Measurements from ENCODE around the gene MACROD2. TPM values are rescaled to one million over a fixed set of nuclear protein-coding genes. Genes with fewer than 3 reads are reported as not detected.

The MACROD2 gene
- polyA plus RNA-seq, 1 donor = 2.7 TPM

DNA sequence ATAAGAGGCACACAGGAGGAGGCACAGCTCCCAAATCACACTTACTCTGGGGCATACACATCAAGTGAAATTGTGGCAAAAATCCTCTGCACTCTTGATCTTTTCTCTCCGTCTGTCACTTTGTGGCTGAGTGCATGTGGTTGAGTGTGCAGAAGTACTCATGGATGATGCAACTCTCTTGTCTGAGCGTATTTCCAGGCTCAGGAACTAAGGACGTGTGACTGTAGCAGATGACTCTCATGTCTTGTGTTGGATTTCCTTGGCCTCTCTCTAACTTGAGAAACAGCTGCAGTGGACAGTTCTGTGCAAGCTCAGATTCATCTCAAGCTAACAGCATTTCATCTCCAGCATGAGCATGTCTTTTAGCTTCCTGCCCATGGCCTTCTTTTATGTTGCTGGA, 587.5 kb downstream of the MACROD2 start:
- no peak for DNase-seq (ENCODE audit: low read depth)

- no peak for DNase-seq (ENCODE audit: low read depth)
Observed at GRCh38 chr20:14583413-14583812, 588.1 kb downstream of the MACROD2 start.

GRCh38 chr20:14589383-14589782, 594.1 kb downstream of the MACROD2 start:
- DNase-seq (ENCODE audit: low read depth) = no peak

DNA sequence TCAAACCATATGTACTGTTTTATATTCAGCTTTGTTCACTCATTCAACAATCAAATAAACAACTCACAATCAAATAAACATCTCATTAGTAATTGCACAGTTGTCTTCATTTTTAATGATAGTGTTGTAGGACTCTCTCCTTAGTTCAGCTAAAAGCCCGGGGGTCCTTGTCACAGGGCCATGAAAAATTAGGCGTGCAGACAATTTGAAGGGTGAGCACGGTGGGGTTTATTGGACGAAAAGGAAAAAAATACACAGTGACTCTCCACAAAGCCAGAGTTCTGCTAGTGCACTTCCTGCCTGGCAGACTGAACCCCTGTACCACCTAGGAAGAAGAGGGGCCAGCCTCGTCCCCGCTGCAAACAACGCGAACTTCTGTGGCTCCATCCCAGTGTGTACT, 599.7 kb downstream of the MACROD2 start:
- no peak for DNase-seq (ENCODE audit: low read depth)

DNA sequence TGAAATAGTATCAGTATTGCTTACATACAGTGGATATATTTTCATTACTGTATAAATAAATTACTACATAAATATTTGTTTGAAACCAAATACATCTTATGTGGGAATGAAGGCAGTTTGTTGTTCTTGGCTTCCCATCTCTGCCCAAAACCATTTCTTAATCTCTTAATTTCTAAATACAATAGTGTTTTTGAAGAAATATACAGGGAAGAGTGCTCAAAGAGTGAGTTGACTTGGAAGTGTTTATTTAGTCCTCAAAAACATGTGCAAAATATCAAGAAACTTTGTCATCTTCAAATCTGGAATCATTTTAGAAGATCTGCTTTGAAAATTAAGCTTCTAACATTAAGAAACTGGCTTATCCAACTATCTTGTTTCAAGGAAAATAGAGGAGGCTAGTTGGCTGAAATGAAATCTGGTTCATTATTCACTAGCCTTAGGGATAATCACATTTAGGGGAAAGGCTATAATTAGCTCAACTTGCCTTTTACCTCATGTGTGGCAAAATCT, 601.9 kb downstream of the MACROD2 start:
- no peak for DNase-seq (ENCODE audit: low read depth)

- no peak for DNase-seq (ENCODE audit: low read depth)
Observed at GRCh38 chr20:14599613-14600012, 604.3 kb downstream of the MACROD2 start.

- DNase-seq (ENCODE audit: low read depth) = no peak
Observed at GRCh38 chr20:14600527-14600926, 605.2 kb downstream of the MACROD2 start.

- no peak for DNase-seq (ENCODE audit: low read depth)
Observed at GRCh38 chr20:14604143-14604542, 608.8 kb downstream of the MACROD2 start.

GRCh38 chr20:14609328-14610221, 614.3 kb downstream of the MACROD2 start:
- no peak for DNase-seq (ENCODE audit: low read depth)

DNA sequence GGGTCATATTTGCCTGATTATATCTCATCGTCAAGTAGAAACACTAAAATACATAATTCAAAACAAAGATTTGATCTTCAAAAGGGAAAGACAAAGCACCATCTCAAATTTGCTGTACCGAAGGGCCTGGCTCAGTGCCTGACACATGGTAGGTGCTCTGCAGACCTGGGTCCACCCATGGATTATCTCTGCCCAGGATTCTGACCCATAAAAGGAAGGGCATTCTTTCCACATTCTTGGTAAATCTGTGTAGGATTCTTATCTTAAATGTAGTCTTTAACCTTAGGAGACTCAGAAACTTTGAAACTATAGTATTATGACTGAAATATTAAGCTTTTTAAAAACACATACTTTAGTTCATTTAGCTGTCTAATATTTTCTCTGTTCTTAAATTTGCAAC, 616.2 kb downstream of the MACROD2 start:
- DNase-seq (ENCODE audit: low read depth) = no peak

- DNase-seq (ENCODE audit: low read depth) = no peak
Observed at GRCh38 chr20:14612391-14612790, 617.1 kb downstream of the MACROD2 start.

DNA sequence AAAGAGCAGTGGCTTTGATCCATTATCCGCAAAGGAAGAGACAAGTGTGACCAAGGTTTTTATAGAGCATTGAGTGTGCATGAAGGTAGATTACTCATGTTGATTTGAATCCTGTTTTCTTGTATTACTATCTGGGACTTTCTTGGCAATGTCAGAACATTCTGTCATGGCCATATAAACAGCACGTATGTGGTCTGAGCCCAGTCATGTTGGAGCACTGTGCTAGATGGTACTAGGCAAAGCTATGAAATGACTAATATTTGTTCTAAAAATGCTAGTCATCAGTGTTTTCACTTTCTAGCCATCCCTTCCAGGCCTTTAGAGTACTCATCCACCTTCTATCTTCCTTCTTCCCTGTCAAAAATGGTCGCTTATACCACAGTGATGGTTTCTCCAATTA, 620.7 kb downstream of the MACROD2 start:
- no peak for DNase-seq (ENCODE audit: low read depth)

GRCh38 chr20:14617123-14617522, 621.8 kb downstream of the MACROD2 start:
- no peak for DNase-seq (ENCODE audit: low read depth)

- no peak for DNase-seq (ENCODE audit: low read depth)
Observed at GRCh38 chr20:14619411-14619810, 624.1 kb downstream of the MACROD2 start.

- no peak for DNase-seq (ENCODE audit: low read depth)
Observed at GRCh38 chr20:14622796-14623195, 627.5 kb downstream of the MACROD2 start.

DNA sequence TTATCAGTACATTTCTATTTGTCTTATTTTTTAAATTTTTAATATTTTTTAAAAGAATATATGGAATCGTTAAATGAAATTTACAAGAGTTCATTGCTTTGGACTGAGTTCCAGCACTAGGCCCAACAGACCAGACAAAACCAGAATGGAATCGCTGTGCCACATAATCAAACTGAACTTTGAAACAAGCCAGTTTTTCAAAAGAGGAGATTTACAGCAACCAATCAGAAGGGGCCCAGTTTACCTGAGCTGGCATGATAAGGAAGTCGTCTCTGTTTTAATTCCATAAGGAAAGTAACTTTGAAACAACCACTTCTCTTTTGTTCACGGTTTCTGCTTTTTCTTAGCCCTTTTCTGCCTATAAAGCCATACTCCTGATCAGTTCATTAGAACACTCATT, 635.7 kb downstream of the MACROD2 start:
- DNase-seq (ENCODE audit: low read depth) = no peak

DNA sequence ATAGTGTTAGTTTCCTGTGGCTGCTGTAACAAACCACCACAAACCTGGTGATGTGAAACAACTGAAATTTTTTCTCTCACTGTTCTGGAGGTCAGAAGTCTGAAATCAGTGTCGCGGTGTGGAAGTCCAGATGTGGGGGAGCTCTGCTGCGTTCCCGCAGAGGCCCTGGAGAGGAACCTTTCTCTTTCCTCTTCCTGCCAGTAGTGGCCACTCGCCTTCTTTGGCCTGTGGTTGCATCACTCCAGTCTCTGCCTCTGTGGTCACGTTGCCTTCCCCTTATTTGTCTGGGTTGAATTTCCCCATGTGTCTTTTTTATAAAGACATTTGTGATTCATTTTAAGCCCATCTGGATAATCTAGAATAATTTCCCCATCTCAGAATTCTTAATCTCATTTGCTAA, 637.6 kb downstream of the MACROD2 start:
- no peak for DNase-seq (ENCODE audit: low read depth)

GRCh38 chr20:14633507-14633906, 638.2 kb downstream of the MACROD2 start:
- no peak for DNase-seq (ENCODE audit: low read depth)

- no peak for DNase-seq (ENCODE audit: low read depth)
Observed at GRCh38 chr20:14634665-14635064, 639.3 kb downstream of the MACROD2 start.

GRCh38 chr20:14637441-14637840, 642.1 kb downstream of the MACROD2 start:
- DNase-seq (ENCODE audit: low read depth) = no peak

GRCh38 chr20:14643146-14643545, 647.8 kb downstream of the MACROD2 start:
- no peak for DNase-seq (ENCODE audit: low read depth)

DNA sequence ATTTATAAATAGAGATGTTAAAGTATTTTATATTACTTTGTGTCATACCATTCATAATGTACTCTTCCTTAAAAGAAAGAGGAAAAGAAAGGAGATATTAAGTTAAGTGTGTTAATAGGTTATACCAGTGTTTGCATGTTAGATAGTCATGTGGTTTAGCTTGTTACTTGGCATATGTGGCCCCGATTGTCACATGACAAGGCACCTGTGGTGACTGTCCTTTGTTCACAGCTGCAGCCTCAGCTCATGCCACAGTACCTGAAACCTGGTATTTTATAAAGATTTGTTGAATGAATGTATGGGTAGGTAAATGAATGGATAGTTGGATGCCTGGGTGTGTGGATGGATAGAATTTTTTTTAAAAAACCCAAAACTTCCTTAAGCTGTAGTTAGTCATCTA, 648.2 kb downstream of the MACROD2 start:
- DNase-seq (ENCODE audit: low read depth) = no peak

GRCh38 chr20:14644306-14645097, 649.2 kb downstream of the MACROD2 start:
- no peak for DNase-seq (ENCODE audit: low read depth)
